K562 (cell line): ENCODE data around the gene TADA2A. TPM values are rescaled to one million over a fixed set of nuclear protein-coding genes. Genes with fewer than 3 reads are reported as not detected.

Experiments
- ATAC-seq: fragments of 200-7000 bp; cut with Tn5 transposase; 3 replicates; pipeline ENCODE4 v1.9.1; 2020; ENCODE audit warnings: moderate library complexity
- BruUV-seq: library from RNA; stranded (reverse); fragments of 400-500 nt; replicated peaks from 2 replicates; lab custom pipeline; 2021; lab: Mats Ljungman, UMichigan
- CTCF ChIA-PET: fragments of 300-600 bp; formaldehyde crosslinking; extraction: SDS; loops from one replicate; lab custom pipeline; 2021; ENCODE audit warnings: low intra/inter-chr PET ratio; lab: Yijun Ruan, JAX
- POLR2A ChIA-PET: fragments of 300-600, 350-650 bp; sonication (Branson Sonifier 250); formaldehyde crosslinking; extraction: SDS; loops from one replicate; lab custom pipeline; 2021; ENCODE audit warnings: antibody characterized with exemption, inconsistent platforms; lab: Yijun Ruan, JAX
- DNase-seq, 4 experiments: peaks; one replicate each; pipeline versions ENCODE4 v3.0.0 to v3.0.0-alpha.2; 2011 to 2018; ENCODE audit warnings: low spot score in 3 of 4, mixed read lengths in 3 of 4; ENCODE audit errors: extremely low read depth in 1 of 4
- FAIRE-seq: peaks from 2 replicates; lab custom pipeline; 2011; peaks lifted over from hg19 to GRCh38; lab: Jason Lieb, UNC
- H2AFZ ChIP-seq: 2 replicates; pipeline ENCODE4 v1.6.0; 2011; ENCODE audit warnings: low read depth, low read length, control low read depth, inconsistent platforms
- H3K27ac ChIP-seq: fragments of 200-600 bp; 3 replicates; pipeline ENCODE4 v1.8.0; 2011; ENCODE audit warnings: low read depth, mild to moderate bottlenecking, control low read depth, inconsistent platforms, low read length, moderate library complexity, mixed read lengths; ENCODE audit errors: extremely low read depth
- H3K27me3 ChIP-seq, 2 experiments: fragments of 300-600 bp in 1 of 2; 2 replicates in 1 of 2; 3 replicates in 1 of 2; pipeline versions ENCODE4 v1.6.0 to v1.8.0; 2011; ENCODE audit warnings: inconsistent platforms in 2 of 2, low read length in 2 of 2, mild to moderate bottlenecking in 1 of 2, mixed read lengths in 1 of 2, moderate library complexity in 1 of 2; ENCODE audit not compliant: control insufficient read depth in 2 of 2, insufficient read depth in 2 of 2
- H3K36me3 ChIP-seq: fragments of 300-600 bp; 3 replicates; pipeline ENCODE4 v1.8.0; 2011; ENCODE audit warnings: mild to moderate bottlenecking, low read length, inconsistent platforms; ENCODE audit not compliant: control insufficient read depth, insufficient read depth
- H3K4me1 ChIP-seq, 2 experiments: fragments of 200-600 bp in 1 of 2; replicated peaks in 1 of 2; 2 replicates in 1 of 2; 3 replicates in 1 of 2; pipeline versions ENCODE4 v1.5.1 to v1.8.0; 2011; ENCODE audit warnings: inconsistent platforms in 2 of 2, low read length in 2 of 2, mild to moderate bottlenecking in 1 of 2, mixed read lengths in 1 of 2, moderate library complexity in 1 of 2; ENCODE audit not compliant: control insufficient read depth in 2 of 2, insufficient read depth in 2 of 2
- H3K4me2 ChIP-seq: 2 replicates; pipeline ENCODE4 v1.6.1; 2011; ENCODE audit warnings: low read length, control low read depth, inconsistent platforms, mixed read lengths; ENCODE audit not compliant: insufficient read depth
- H3K4me3 ChIP-seq: fragments of 200-600 bp; sonication (generic), shearing (Covaris generic); 2 replicates; pipeline ENCODE4 v1.5.1; 2016; ENCODE audit warnings: control low read depth, inconsistent platforms
- H3K79me2 ChIP-seq: fragments of 200-600 bp; 3 replicates; pipeline ENCODE4 v1.8.0; 2011; ENCODE audit warnings: low read length, inconsistent platforms; ENCODE audit not compliant: control insufficient read depth, insufficient read depth
- H3K9ac ChIP-seq, 2 experiments: 2 replicates each; pipeline versions ENCODE4 v1.6.0 to v1.6.1; 2011; ENCODE audit warnings: low read depth in 2 of 2, low read length in 2 of 2, control low read depth in 1 of 2, inconsistent platforms in 1 of 2, mild to moderate bottlenecking in 1 of 2, mixed read lengths in 1 of 2; ENCODE audit not compliant: insufficient read depth in 1 of 2
- H3K9me1 ChIP-seq: one replicate; pipeline ENCODE4 v1.6.0; 2011; ENCODE audit warnings: inconsistent platforms, mild to moderate bottlenecking, low read length, moderate library complexity; ENCODE audit not compliant: control insufficient read depth, insufficient read depth
- H3K9me3 ChIP-seq: replicated peaks from 2 replicates; pipeline ENCODE4 v1.5.1; 2011; ENCODE audit warnings: low read depth, low read length, inconsistent platforms; ENCODE audit not compliant: control insufficient read depth, insufficient read depth
- H4K20me1 ChIP-seq: replicated peaks from 2 replicates; pipeline ENCODE4 v1.6.1; 2011; ENCODE audit warnings: low read length, inconsistent platforms, mixed read lengths; ENCODE audit not compliant: control insufficient read depth, insufficient read depth
- CTCF ChIP-seq, 3 experiments: IDR thresholded peaks in 2 of 3; conservative IDR thresholded peaks in 1 of 3; 2 replicates each; pipeline ENCODE4 v1.5.1; 2011 to 2012; ENCODE audit warnings: low read length in 3 of 3, mild to moderate bottlenecking in 3 of 3, control low read depth in 2 of 3, improper control_type of control experiment in 1 of 3, inconsistent platforms in 1 of 3, low read depth in 1 of 3, mixed read lengths in 1 of 3, moderate library complexity in 1 of 3; ENCODE audit not compliant: insufficient read depth in 2 of 3
- DMBX1 ChIP-seq: fragments of 250-450 bp; sonication (Bioruptor Pico); IDR thresholded peaks from 2 replicates; pipeline ENCODE4 v1.8.0; 2022; ENCODE audit warnings: inconsistent platforms, mild to moderate bottlenecking, moderate library complexity, borderline replicate concordance
- DPF2 ChIP-seq: fragments of 450-650 bp; IDR thresholded peaks from 2 replicates; pipeline ENCODE4 v1.6.1; 2016
- HMGXB4 ChIP-seq: sonication (generic); formaldehyde crosslinking; IDR thresholded peaks from 2 replicates; pipeline ENCODE4 v1.8.1; 2023; ENCODE audit warnings: mild to moderate bottlenecking, missing genetic modification reagents
- MIER1 ChIP-seq: fragments of 450-650 bp; IDR thresholded peaks from 2 replicates; pipeline ENCODE4 v1.6.1; 2016; ENCODE audit warnings: antibody characterized with exemption, mild to moderate bottlenecking, low read depth
- POU5F1 ChIP-seq: fragments of 150-350 bp; IDR thresholded peaks from 2 replicates; pipeline ENCODE4 v1.6.1; 2014; ENCODE audit warnings: borderline replicate concordance, low read length, low read depth, mild to moderate bottlenecking; ENCODE audit not compliant: partially characterized antibody
- PPARD ChIP-seq: fragments of 250-450 bp; sonication (Bioruptor Pico); IDR thresholded peaks from 2 replicates; pipeline ENCODE4 v1.8.0; 2022; ENCODE audit warnings: inconsistent platforms, mild to moderate bottlenecking, moderate library complexity
- PTBP1 ChIP-seq: fragments of 200-400 bp; formaldehyde crosslinking; IDR thresholded peaks from 2 replicates; pipeline ENCODE4 v1.6.1; 2017; ENCODE audit warnings: low read depth, low read length
- SAFB2 ChIP-seq: fragments of 200-400 bp; formaldehyde crosslinking; IDR thresholded peaks from 2 replicates; pipeline ENCODE4 v1.6.1; 2018; ENCODE audit warnings: borderline replicate concordance, low read length, low read depth, moderate library complexity; ENCODE audit not compliant: severe bottlenecking
- SMARCC2 ChIP-seq: fragments of 450-650 bp; IDR thresholded peaks from 2 replicates; pipeline ENCODE4 v1.6.1; 2017; ENCODE audit warnings: antibody characterized with exemption, moderate library complexity, mild to moderate bottlenecking, low read depth
- XRCC4 ChIP-seq: IDR thresholded peaks from one replicate; pipeline ENCODE4 v1.6.1; 2011; ENCODE audit not compliant: insufficient read depth, insufficient read length; ENCODE audit errors: extremely low read depth
- YBX1 ChIP-seq: fragments of 450-650 bp; IDR thresholded peaks from 2 replicates; pipeline ENCODE4 v1.7.1; 2016; ENCODE audit warnings: mild to moderate bottlenecking
- ZNF347 ChIP-seq: fragments of 450-650 bp; formaldehyde crosslinking; IDR thresholded peaks from 2 replicates; pipeline ENCODE4 v1.4.0; 2020; ENCODE audit warnings: low read depth, mild to moderate bottlenecking, moderate library complexity
- WGBS: fragments of 100-300 bp; shearing (Covaris generic); methylation state at CpG from one replicate; pipeline ENCODE4 v1.1.6; 2016; ENCODE audit warnings: low coverage, mixed read lengths; ENCODE audit not compliant: insufficient coverage; ENCODE audit errors: missing lambda C conversion rate; 5-methylcytosine and 5-hydroxymethylcytosine counted together
- in situ Hi-C: fragments of 300-500 bp; cut with MboI; formaldehyde crosslinking; loops from 4 replicates; pipeline ENCODE4 v1.15.0; 2018; ENCODE audit warnings: inconsistent platforms, mixed read lengths
- intact Hi-C: fragments of 100-400 bp; cut with micrococcal nuclease; formaldehyde crosslinking; loops from 2 replicates; pipeline ENCODE4 v1.14.2; 2022
- polyA plus RNA-seq, 8 experiments: library from polyadenylated mRNA; depleted of rRNA in 4 of 8; stranded (reverse) in 5 of 8; unstranded in 3 of 8; fragments of >200 nt; fragmentation: Nextera tagmentation in 2 of 8; fragmentation: Illumina TruSeq in 1 of 8; extraction: Ambion mirVana in 2 of 8; extraction: Trizol in 1 of 8; gene quantifications; 2 replicates each; pipeline versions ENCODE4 v1.2.1 to v1.2.3, GENCODE V29; 2011 to 2014; ENCODE audit warnings: inconsistent platforms in 1 of 8, missing spikeins in 1 of 8
- total RNA-seq, 7 experiments: library from RNA; depleted of rRNA in 6 of 7; stranded (reverse); fragments of >200 nt in 6 of 7; fragmentation: Illumina TruSeq in 2 of 7; extraction: Trizol in 2 of 7; gene quantifications; 2 replicates each; pipeline versions ENCODE4 v1.2.1 to v1.2.3, GENCODE V29; 2011 to 2021; ENCODE audit warnings: low replicate concordance in 1 of 7
- TF ChIP-seq, protein P1 (sequence below): IDR thresholded peaks from 3 replicates; pipeline ENCODE4 v1.6.1; 2011; ENCODE audit warnings: borderline replicate concordance, mild to moderate bottlenecking; ENCODE audit not compliant: insufficient read length, insufficient read depth

Gene TADA2A
- total and polyA plus RNA-seq, 9 of the 15 experiments (the other 6 are each of a cell fraction or from before 2014, with no cell fraction given) = 13.8 to 37.7 (median 25.0) TPM

DNA sequence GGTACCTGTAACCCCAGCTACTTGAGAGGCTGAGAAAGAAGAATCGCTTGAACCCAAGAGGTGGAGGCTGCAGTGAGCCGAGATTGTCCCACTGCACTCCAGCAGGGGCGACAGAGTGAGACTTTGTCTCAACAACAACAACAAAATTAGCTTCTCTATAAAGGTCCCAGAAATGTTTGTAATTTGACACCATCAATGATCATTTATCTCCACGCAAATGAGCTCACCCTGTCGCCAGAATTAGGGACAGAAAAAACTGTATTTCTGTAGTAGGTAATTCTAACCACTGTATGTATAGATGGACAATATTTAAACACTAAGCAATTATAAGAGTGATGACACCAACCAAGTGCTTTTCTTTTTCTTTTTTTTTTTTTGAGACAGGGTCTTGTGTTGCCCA, 20.2 kb upstream of the TADA2A start (continued):
- TF ChIP-seq DPF2 (peak; percentile 42; the same call in 1 of the 2 replicates), CTCF (IDR thresholded peaks at IDR 0.05 in 2 of 3, conservative IDR thresholded peaks at IDR 0.05 in 1 of 3; ENCODE audit: insufficient read depth in 2 of 3, low read depth in 1 of 3, low read length in 3 of 3) (peak; percentile 29 to 46 (median 33); a peak in 3 of 6 replicates), POU5F1 (no peak), SMARCC2 (peak; percentile 40; the same call in 1 of the 2 replicates)

- no peaks in the 10 kb centered on the region for H3K9me1 ChIP-seq
- no TSS peak for BruUV-seq
- ChIA-PET CTCF (no interaction called here), POLR2A (interaction anchor here (1.1 kb wide), 1 partner anchor 15 kb away, joined by 3 read pairs; no protein-coding TSS in a partner anchor)
- 54% methylated on average over 3 of the region's 3 CpGs for WGBS
- H4K20me1 ChIP-seq = no peaks in the 10 kb centered on the region
- H3K9ac ChIP-seq = no peak overlapping the region
- no peak overlapping the region for H3K4me3 ChIP-seq
- no peaks in the 10 kb centered on the region for H3K9me3 ChIP-seq
- in situ Hi-C loops (no loop called here), intact Hi-C loops (no loop called here)
- ATAC-seq (no peak), FAIRE-seq (no peak), DNase-seq (no peak)
- no peaks in the 10 kb centered on the region for H3K36me3 ChIP-seq
- no peak overlapping the region for H3K4me2 ChIP-seq
- H3K27me3 ChIP-seq = no peaks in the 10 kb centered on the region
- no peak overlapping the region for H3K27ac ChIP-seq
- H3K79me2 ChIP-seq = no peaks in the 10 kb centered on the region
- H3K4me1 ChIP-seq = no peaks in the 10 kb centered on the region
- no peak overlapping the region for H2AFZ ChIP-seq
- TF ChIP-seq YBX1 = no peak
- no peak for TF ChIP-seq ZNF347 (CRISPR knock-in tag)
- no peak for TF ChIP-seq PPARD (CRISPR knock-in tag)
- no peak for TF ChIP-seq SAFB2
- no peak for TF ChIP-seq XRCC4
- TF ChIP-seq, protein P1, sequence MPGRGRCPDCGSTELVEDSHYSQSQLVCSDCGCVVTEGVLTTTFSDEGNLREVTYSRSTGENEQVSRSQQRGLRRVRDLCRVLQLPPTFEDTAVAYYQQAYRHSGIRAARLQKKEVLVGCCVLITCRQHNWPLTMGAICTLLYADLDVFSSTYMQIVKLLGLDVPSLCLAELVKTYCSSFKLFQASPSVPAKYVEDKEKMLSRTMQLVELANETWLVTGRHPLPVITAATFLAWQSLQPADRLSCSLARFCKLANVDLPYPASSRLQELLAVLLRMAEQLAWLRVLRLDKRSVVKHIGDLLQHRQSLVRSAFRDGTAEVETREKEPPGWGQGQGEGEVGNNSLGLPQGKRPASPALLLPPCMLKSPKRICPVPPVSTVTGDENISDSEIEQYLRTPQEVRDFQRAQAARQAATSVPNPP = no peak
- no peak for TF ChIP-seq DMBX1 (CRISPR knock-in tag)
- TF ChIP-seq MIER1 = no peak
- TF ChIP-seq HMGXB4 (CRISPR knock-in tag) = no peak
- no peak for TF ChIP-seq PTBP1
Measured at GRCh38 chr17:37388266-37388665, 18.4 kb upstream of the TADA2A start.
